RWPE2 (cell line): Measurements from ENCODE around the gene MRPL48.
A peak's percentile ranks its signal among the peaks of the same experiment; 100 is the strongest.

Experiments
- ATAC-seq: fragments of 200-7000 bp; cut with Tn5 transposase; 3 replicates; pipeline ENCODE4 v1.9.1; 2021; ENCODE audit warnings: low read depth
- DNase-seq: peaks from one replicate; pipeline ENCODE4 v3.0.0-alpha.2; 2020; ENCODE audit warnings: low spot score
- H3K27ac ChIP-seq: fragments of 450-650 bp; 2 replicates; pipeline ENCODE4 v1.5.1; 2017; ENCODE audit warnings: mild to moderate bottlenecking; ENCODE audit not compliant: poor library complexity, severe bottlenecking
- H3K27me3 ChIP-seq: fragments of 250-450 bp; sonication (Bioruptor Pico); 2 replicates; pipeline ENCODE4 v1.5.1; 2021; ENCODE audit warnings: mild to moderate bottlenecking, moderate library complexity; ENCODE audit not compliant: insufficient read depth, poor library complexity, severe bottlenecking
- H3K36me3 ChIP-seq: fragments of 250-450 bp; sonication (Bioruptor Pico); 2 replicates; pipeline ENCODE4 v1.5.1; 2020; ENCODE audit warnings: low read depth, mild to moderate bottlenecking, moderate library complexity
- H3K4me1 ChIP-seq: fragments of 250-450 bp; sonication (Bioruptor Pico); 2 replicates; pipeline ENCODE4 v1.5.1; 2021; ENCODE audit warnings: mild to moderate bottlenecking, moderate library complexity; ENCODE audit not compliant: insufficient read depth, poor library complexity, severe bottlenecking
- H3K4me3 ChIP-seq: fragments of 250-450 bp; sonication (Bioruptor Pico); 2 replicates; pipeline ENCODE4 v1.5.1; 2021; ENCODE audit warnings: mild to moderate bottlenecking, moderate library complexity; ENCODE audit not compliant: severe bottlenecking
- H3K9me3 ChIP-seq: fragments of 250-450 bp; sonication (Bioruptor Pico); 2 replicates; pipeline ENCODE4 v1.5.1; 2021; ENCODE audit warnings: mild to moderate bottlenecking, moderate library complexity; ENCODE audit not compliant: severe bottlenecking
- CTCF ChIP-seq: fragments of 450-650 bp; IDR thresholded peaks from one replicate; pipeline ENCODE4 v1.5.1; 2017; ENCODE audit warnings: mild to moderate bottlenecking, moderate library complexity; ENCODE audit not compliant: poor library complexity, severe bottlenecking

The MRPL48 gene

GRCh38 chr11:73860202-73860601, 72.5 kb downstream of the MRPL48 start:
- H3K27me3 ChIP-seq, result no peaks in the 10 kb centered on the region
- no peak overlapping the region for H3K27ac ChIP-seq
- no peaks in the 10 kb centered on the region for H3K4me1 ChIP-seq
- H3K36me3 ChIP-seq, result peaks cover 14% of the 10 kb centered on the region
- H3K9me3 ChIP-seq, result no peaks in the 10 kb centered on the region
- ATAC-seq, result no peak
- TF ChIP-seq CTCF, result no peak
- DNase-seq, result no peak
- H3K4me3 ChIP-seq, result no peak overlapping the region

DNA sequence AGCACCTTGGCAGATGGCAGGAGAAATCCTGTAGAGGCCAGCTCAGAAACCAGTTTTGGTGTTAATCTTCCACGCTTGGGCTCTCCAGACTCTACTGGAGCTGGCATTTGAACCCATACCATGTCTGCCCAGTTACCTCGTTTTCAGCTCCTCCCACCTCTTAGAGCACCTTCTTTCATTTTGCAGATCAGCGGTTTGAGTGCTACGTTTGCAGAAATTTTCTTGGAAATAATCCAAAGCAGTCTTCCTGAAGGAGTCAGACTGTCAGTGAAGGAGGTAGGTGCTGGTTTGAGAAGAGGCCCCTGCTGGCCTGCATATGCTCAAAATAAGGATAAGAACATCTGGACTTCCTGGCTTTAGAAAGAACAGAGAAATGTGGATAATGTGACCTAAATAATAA, 75.3 kb downstream of the MRPL48 start:
- Histone ChIP-seq H3K4me3 (no peak overlapping the region), H3K4me1 (peaks cover 10% of the 10 kb centered on the region), H3K36me3 (peaks cover 16% of the 10 kb centered on the region), H3K27ac (no peak overlapping the region), H3K9me3 (no peaks in the 10 kb centered on the region), H3K27me3 (no peaks in the 10 kb centered on the region)
- TF ChIP-seq CTCF, result no peak
- ATAC-seq, result no peak
- no peak for DNase-seq

GRCh38 chr11:73866095-73866579, 78.5 kb downstream of the MRPL48 start:
- peak; percentile 28; the same call in 2 of the 3 replicates for ATAC-seq

DNA sequence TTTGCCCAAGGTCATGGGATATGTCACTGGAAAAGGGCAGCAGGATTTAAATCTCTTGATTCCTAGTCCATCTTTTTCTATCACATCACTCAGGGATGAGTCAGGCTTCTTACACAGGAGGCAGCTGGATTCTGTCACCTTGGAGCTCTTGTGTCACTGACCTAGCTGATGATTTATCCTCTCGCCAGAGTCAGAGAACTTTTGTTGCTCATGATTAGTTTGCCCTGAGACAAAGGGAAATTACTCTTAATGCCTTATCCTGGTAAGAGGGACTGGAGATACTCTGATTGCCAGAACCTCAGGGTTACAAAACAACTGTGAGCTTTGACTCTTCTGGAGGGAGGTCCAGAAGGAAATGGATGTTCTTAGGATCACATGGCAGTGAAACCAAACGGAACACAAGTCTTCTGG, 78.9 kb downstream of the MRPL48 start:
- ATAC-seq, result peak; percentile 77
- no peak for TF ChIP-seq CTCF
- Histone ChIP-seq H3K9me3 (no peaks in the 10 kb centered on the region), H3K27ac (no peak overlapping the region), H3K36me3 (peaks cover 20% of the 10 kb centered on the region), H3K4me3 (no peak overlapping the region), H3K4me1 (peaks cover 10% of the 10 kb centered on the region), H3K27me3 (no peaks in the 10 kb centered on the region)
- DNase-seq, result no peak

More at GRCh38 chr11:73866095-73866579, 78.5 kb downstream of the MRPL48 start:
- Histone ChIP-seq H3K36me3 (peaks cover 17% of the 10 kb centered on the region), H3K9me3 (no peaks in the 10 kb centered on the region), H3K27ac (no peak overlapping the region), H3K4me3 (no peak overlapping the region), H3K4me1 (peaks cover 10% of the 10 kb centered on the region), H3K27me3 (no peaks in the 10 kb centered on the region)
- no peak for TF ChIP-seq CTCF
- no peak for DNase-seq

- H3K4me1 ChIP-seq, result peaks cover 10% of the 10 kb centered on the region
- ATAC-seq (no peak), DNase-seq (no peak)
- TF ChIP-seq CTCF, result no peak
- H3K27ac ChIP-seq, result no peak overlapping the region
- no peaks in the 10 kb centered on the region for H3K9me3 ChIP-seq
- no peaks in the 10 kb centered on the region for H3K27me3 ChIP-seq
- no peak overlapping the region for H3K4me3 ChIP-seq
- peaks cover 35% of the 10 kb centered on the region for H3K36me3 ChIP-seq
These were observed 81.8 kb downstream of the MRPL48 start for GRCh38 chr11:73869332-73869949.
